ENCODE data around the gene MYOCOS. TPM values are rescaled to one million over a fixed set of nuclear protein-coding genes. Genes with fewer than 3 reads are reported as not detected.

MYOCOS gene
- total RNA-seq, 1 donor from 2014 or later, result 0.27 TPM

DNA sequence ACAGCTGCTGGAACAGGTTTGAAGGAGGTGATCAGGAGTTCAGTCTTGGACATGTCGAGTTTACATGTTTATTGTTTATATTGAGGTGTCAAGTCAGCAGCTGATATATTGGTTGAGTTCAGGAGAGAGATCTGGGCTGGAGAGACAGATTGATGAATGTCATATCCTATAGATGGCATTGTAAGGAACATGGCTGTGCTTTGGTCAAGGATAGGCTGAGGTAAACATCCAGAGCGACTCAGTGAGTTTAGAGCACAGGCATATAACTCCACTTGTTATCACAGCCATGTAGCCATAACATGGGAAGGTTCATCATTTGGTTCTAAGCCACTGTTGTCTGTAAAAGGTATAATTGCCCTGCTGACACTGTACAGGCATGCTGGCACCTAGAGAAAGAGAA lies 5.5 kb upstream of the MYOCOS start:
- H3K27me3 Mint-ChIP-seq, result peaks cover 1% of the 10 kb centered on the region
- TF ChIP-seq, protein P1, sequence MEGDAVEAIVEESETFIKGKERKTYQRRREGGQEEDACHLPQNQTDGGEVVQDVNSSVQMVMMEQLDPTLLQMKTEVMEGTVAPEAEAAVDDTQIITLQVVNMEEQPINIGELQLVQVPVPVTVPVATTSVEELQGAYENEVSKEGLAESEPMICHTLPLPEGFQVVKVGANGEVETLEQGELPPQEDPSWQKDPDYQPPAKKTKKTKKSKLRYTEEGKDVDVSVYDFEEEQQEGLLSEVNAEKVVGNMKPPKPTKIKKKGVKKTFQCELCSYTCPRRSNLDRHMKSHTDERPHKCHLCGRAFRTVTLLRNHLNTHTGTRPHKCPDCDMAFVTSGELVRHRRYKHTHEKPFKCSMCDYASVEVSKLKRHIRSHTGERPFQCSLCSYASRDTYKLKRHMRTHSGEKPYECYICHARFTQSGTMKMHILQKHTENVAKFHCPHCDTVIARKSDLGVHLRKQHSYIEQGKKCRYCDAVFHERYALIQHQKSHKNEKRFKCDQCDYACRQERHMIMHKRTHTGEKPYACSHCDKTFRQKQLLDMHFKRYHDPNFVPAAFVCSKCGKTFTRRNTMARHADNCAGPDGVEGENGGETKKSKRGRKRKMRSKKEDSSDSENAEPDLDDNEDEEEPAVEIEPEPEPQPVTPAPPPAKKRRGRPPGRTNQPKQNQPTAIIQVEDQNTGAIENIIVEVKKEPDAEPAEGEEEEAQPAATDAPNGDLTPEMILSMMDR (IDR thresholded peaks at IDR 0.05), result no peak
- no peaks in the 10 kb centered on the region for H3K36me3 Mint-ChIP-seq (ENCODE audit: low read depth)
- DNase-seq, result no peak
- no peaks in the 10 kb centered on the region for H3K4me1 Mint-ChIP-seq
- intact Hi-C loops (cut with micrococcal nuclease), result no loop called here
- CTCF ChIA-PET, result no interaction called here
- no peak for ATAC-seq (ENCODE audit: low read depth)
- no peak overlapping the region for H3K27ac Mint-ChIP-seq
- H3K4me3 Mint-ChIP-seq, result no peak overlapping the region
- POLR2A ChIA-PET, result no interaction called here
- H3K9me3 Mint-ChIP-seq, result no peaks in the 10 kb centered on the region

DNA sequence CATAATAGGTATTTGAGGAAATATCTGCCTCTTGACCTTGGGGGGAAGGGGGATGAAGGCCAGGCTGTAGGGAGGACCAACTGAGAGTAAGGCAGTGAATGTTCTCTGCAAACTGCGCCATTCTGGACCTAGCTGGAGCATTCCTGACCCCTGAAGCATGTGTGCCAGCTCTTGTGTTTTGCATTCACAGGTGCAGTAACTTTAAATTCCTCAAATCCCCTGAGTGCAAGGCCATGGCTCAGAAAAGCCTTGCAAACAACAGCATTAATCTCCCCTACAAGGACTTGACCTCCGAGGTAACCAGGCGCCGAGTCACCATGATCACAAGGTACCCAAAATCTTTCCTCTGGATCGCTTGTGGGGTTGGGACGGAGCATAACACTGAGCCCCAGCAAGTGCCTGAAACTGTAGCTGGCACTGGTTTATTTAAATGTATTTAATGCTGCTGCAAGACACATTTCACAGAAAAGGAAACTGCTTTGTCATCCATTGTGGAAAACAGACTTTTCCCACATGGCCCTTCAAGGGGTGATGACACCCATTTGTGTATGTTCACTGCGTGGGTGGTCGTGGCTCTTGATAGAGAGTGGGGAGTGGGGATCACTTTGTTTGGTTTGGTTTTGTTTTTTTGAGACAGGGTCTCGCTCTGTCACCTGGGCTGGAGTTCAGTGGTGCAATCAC lies 1.7 kb downstream of the MYOCOS start:
- Mint-ChIP-seq H3K4me3 (no peak overlapping the region), H3K36me3 (ENCODE audit: low read depth) (no peaks in the 10 kb centered on the region), H3K27me3 (peaks cover 5% of the 10 kb centered on the region), H3K4me1 (no peaks in the 10 kb centered on the region), H3K9me3 (no peaks in the 10 kb centered on the region), H3K27ac (no peak overlapping the region)
- POLR2A ChIA-PET, result no interaction called here
- CTCF ChIA-PET, result no interaction called here
- DNase-seq, result no peak
- intact Hi-C loops (cut with micrococcal nuclease), result no loop called here
- ATAC-seq (ENCODE audit: low read depth), result no peak
- TF ChIP-seq, protein P1 (IDR thresholded peaks at IDR 0.05), result no peak

DNA sequence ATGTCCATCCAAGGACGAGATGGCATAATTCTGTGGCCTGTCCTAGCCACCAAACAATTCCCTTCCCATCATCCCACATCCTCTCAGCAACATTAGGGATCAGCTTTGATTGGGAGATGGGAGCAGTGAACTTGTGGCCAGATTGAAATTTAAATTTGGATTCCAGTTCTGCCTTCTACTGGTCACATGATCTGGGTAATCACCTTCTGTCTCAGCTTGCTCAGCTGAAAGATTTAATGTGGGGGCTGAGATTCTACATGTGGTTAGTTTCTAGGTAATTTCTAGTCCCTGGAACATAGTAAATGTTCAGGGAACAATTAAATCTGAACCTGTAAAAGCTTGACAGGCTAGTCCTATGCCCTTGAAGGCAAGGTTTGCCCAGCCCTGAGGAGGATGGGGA lies 3.2 kb downstream of the MYOCOS start:
- POLR2A ChIA-PET, result no interaction called here
- H3K4me3 Mint-ChIP-seq, result no peak overlapping the region

DNA sequence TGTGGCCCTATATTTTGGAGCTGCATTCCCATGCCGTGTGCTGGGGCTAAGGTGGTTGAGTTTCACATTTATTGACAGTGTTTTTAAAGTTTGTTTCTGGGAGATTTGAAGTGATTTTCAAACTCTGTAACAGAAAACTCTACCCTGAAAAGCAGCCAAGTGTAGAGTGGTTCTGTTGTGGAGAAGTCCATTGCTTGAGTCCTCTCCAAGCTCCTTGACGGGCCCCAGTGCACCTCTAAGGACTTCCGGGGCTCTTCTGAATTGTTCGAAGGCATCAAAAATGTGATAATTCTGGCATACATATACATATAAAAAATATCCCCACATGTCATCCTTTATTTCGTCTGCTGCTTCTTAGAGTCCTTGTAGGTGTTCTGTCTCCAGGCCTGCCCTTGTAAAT lies 5.0 kb downstream of the MYOCOS start:
- CTCF ChIA-PET, result no interaction called here
- intact Hi-C loops (cut with micrococcal nuclease), result no loop called here

More for the DNA sequence above, 3.2 kb downstream of the MYOCOS start:
- no peaks in the 10 kb centered on the region for H3K9me3 Mint-ChIP-seq
- ATAC-seq (ENCODE audit: low read depth) (no peak), DNase-seq (no peak)
- no peaks in the 10 kb centered on the region for H3K36me3 Mint-ChIP-seq (ENCODE audit: low read depth)
- peaks cover 13% of the 10 kb centered on the region for H3K27me3 Mint-ChIP-seq
- CTCF ChIA-PET, result no interaction called here
- no peak overlapping the region for H3K27ac Mint-ChIP-seq
- no peaks in the 10 kb centered on the region for H3K4me1 Mint-ChIP-seq
- intact Hi-C loops (cut with micrococcal nuclease), result no loop called here
- TF ChIP-seq, protein P1 (IDR thresholded peaks at IDR 0.05), result no peak

DNA sequence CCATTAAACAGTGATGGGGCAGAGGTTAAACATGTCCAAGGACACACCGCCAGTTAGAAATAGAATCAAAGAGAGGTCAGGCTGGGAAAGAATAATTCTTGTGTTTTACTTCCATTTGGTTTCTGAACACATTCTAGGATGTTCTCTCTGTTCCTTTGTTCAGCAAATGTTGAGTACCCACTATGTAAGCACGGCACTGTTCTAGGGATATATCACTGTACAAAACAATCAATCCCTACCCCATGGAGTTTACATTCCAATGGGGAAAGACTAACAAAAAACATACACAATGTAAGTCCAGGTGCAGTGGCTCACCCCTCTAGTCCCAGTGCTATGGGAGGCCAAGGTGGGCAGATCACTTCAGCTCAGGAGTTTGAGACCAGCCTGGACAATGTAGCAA lies 6.2 kb downstream of the MYOCOS start:
- no peaks in the 10 kb centered on the region for H3K36me3 Mint-ChIP-seq (ENCODE audit: low read depth)
- CTCF ChIA-PET, result no interaction called here
- H3K9me3 Mint-ChIP-seq, result no peaks in the 10 kb centered on the region
- POLR2A ChIA-PET, result no interaction called here
- intact Hi-C loops (cut with micrococcal nuclease), result no loop called here
- TF ChIP-seq, protein P1 (IDR thresholded peaks at IDR 0.05), result no peak
- peaks cover 13% of the 10 kb centered on the region for H3K27me3 Mint-ChIP-seq
- no peak for ATAC-seq (ENCODE audit: low read depth)
- no peak overlapping the region for H3K4me3 Mint-ChIP-seq
- H3K4me1 Mint-ChIP-seq, result no peaks in the 10 kb centered on the region
- no peak for DNase-seq
- no peak overlapping the region for H3K27ac Mint-ChIP-seq

More for the DNA sequence above, 5.0 kb downstream of the MYOCOS start:
- no peak for ATAC-seq (ENCODE audit: low read depth)
- POLR2A ChIA-PET, result no interaction called here
- TF ChIP-seq, protein P1 (IDR thresholded peaks at IDR 0.05), result no peak
- peaks cover 13% of the 10 kb centered on the region for H3K27me3 Mint-ChIP-seq
- no peaks in the 10 kb centered on the region for H3K36me3 Mint-ChIP-seq (ENCODE audit: low read depth)
- H3K4me1 Mint-ChIP-seq, result no peaks in the 10 kb centered on the region
- no peak overlapping the region for H3K4me3 Mint-ChIP-seq
- H3K9me3 Mint-ChIP-seq, result no peaks in the 10 kb centered on the region
- no peak overlapping the region for H3K27ac Mint-ChIP-seq
- no peak for DNase-seq
